WTC11 (cell line): Measurements from ENCODE around the gene MEIS2.

Experiments
- CREB1 ChIP-seq: sonication (generic); formaldehyde crosslinking; IDR thresholded peaks from 2 replicates; pipeline ENCODE4 v1.8.0; 2023; ENCODE audit warnings: mild to moderate bottlenecking, missing genetic modification reagents
- ESRRA ChIP-seq: sonication (generic); formaldehyde crosslinking; IDR thresholded peaks from 2 replicates; pipeline ENCODE4 v1.8.1; 2022; ENCODE audit warnings: mild to moderate bottlenecking, missing genetic modification reagents, borderline replicate concordance
- MXD4 ChIP-seq: fragments of 250-450 bp; sonication (Bioruptor Pico); IDR thresholded peaks from 2 replicates; pipeline ENCODE4 v1.8.0; 2021; ENCODE audit warnings: mild to moderate bottlenecking, moderate library complexity, borderline replicate concordance
- NR2C2 ChIP-seq: sonication (generic); formaldehyde crosslinking; IDR thresholded peaks from 2 replicates; pipeline ENCODE4 v1.8.0; 2022; ENCODE audit warnings: mild to moderate bottlenecking, missing genetic modification reagents
- TF ChIP-seq, protein P1 (sequence below): fragments of 200-600 bp; IDR thresholded peaks from 2 replicates; pipeline ENCODE4 v1.8.0; 2022; ENCODE audit warnings: antibody characterized with exemption

DNA sequence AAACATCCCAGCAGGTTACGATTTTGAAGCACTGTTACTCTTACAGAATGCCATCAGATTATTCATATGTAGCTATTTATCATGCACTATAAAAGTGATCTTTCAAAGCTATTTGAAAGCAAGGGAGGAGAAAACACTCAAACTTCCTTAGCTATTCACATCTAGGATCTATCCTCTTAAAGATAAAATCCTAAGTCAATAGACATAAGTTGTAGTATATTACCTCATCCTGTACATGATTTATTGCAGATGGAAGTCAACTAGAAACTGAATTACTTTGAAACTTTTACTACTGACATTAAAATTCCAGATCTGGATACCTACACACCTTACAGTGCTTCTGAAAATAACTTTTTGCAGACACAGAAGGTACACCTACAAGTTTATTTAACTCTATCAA is 197.2 kb downstream of the MEIS2 start:
- TF ChIP-seq MXD4: no peak
- TF ChIP-seq NR2C2 (CRISPR knock-in tag): no peak
- TF ChIP-seq, protein P1, sequence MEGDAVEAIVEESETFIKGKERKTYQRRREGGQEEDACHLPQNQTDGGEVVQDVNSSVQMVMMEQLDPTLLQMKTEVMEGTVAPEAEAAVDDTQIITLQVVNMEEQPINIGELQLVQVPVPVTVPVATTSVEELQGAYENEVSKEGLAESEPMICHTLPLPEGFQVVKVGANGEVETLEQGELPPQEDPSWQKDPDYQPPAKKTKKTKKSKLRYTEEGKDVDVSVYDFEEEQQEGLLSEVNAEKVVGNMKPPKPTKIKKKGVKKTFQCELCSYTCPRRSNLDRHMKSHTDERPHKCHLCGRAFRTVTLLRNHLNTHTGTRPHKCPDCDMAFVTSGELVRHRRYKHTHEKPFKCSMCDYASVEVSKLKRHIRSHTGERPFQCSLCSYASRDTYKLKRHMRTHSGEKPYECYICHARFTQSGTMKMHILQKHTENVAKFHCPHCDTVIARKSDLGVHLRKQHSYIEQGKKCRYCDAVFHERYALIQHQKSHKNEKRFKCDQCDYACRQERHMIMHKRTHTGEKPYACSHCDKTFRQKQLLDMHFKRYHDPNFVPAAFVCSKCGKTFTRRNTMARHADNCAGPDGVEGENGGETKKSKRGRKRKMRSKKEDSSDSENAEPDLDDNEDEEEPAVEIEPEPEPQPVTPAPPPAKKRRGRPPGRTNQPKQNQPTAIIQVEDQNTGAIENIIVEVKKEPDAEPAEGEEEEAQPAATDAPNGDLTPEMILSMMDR: no peak
- TF ChIP-seq CREB1 (CRISPR knock-in tag): no peak
- no peak for TF ChIP-seq ESRRA (CRISPR knock-in tag)
